B cell (primary cell): ENCODE results near the gene ETAA1. TPM values are rescaled to one million over a fixed set of nuclear protein-coding genes. Genes with fewer than 3 reads are reported as not detected.

Source experiments
- ATAC-seq: fragments of 200-7000 bp; cut with Tn5 transposase; one replicate; pipeline ENCODE4 v1.10.0; 2021; ENCODE audit warnings: low read depth, mild to moderate bottlenecking, moderate number of reproducible peaks, moderate library complexity
- CTCF ChIA-PET: fragments of 350-600 bp; sonication (Branson Sonifier 250); formaldehyde crosslinking; loops from one replicate; lab custom pipeline; 2021; ENCODE audit warnings: antibody characterized with exemption, inconsistent platforms; lab: Charles Lee
- POLR2A ChIA-PET: fragments of 350-600 bp; sonication (Branson Sonifier 250); formaldehyde crosslinking; loops from one replicate; lab custom pipeline; 2021; ENCODE audit warnings: antibody characterized with exemption; lab: Charles Lee
- DNase-seq: peaks from one replicate; pipeline ENCODE4 v3.0.0; 2013
- H2AFZ ChIP-seq: 2 replicates; pipeline ENCODE4 v1.6.1; 2012; ENCODE audit warnings: mild to moderate bottlenecking, low read depth, low read length; ENCODE audit not compliant: insufficient read depth, poor library complexity, severe bottlenecking
- H3K27ac ChIP-seq, 2 donors: 1 replicate in 1 of 2; 2 replicates in 1 of 2; pipeline ENCODE4 v1.5.1; 2012 to 2013; ENCODE audit warnings: low read length in 2 of 2, mild to moderate bottlenecking in 2 of 2, moderate library complexity in 1 of 2
- H3K27me3 ChIP-seq, 4 experiments: fragments of 200-600 bp in 1 of 4; sonication (generic) in 1 of 4; replicated peaks in 1 of 4; 1 replicate in 2 of 4; 2 replicates in 2 of 4; pipeline versions ENCODE4 v1.6.1 to v1.7.0; 2013 to 2016; ENCODE audit warnings: low read length in 3 of 4, mild to moderate bottlenecking in 2 of 4, mixed read lengths in 1 of 4, moderate library complexity in 1 of 4; ENCODE audit not compliant: insufficient read depth in 4 of 4, control insufficient read depth in 3 of 4; ENCODE audit errors: control extremely low read depth in 1 of 4
- H3K36me3 ChIP-seq, 2 experiments: replicated peaks in 1 of 2; 1 replicate in 1 of 2; 2 replicates in 1 of 2; pipeline versions ENCODE4 v1.6.1 to v1.7.1; 2013; ENCODE audit warnings: low read length in 1 of 2; ENCODE audit not compliant: insufficient read depth in 2 of 2, control insufficient read depth in 1 of 2; ENCODE audit errors: control extremely low read depth in 1 of 2, extremely low read depth in 1 of 2
- H3K4me1 ChIP-seq, 2 donors: fragments of 200-600 bp in 1 of 2; sonication (generic) in 1 of 2; 1 replicate in 1 of 2; 2 replicates in 1 of 2; pipeline versions ENCODE4 v1.5.1 to v1.6.1; 2013 to 2017; ENCODE audit warnings: low read length in 2 of 2; ENCODE audit not compliant: control insufficient read depth in 2 of 2, insufficient read depth in 2 of 2
- H3K4me2 ChIP-seq: replicated peaks from 2 replicates; pipeline ENCODE3; 2012; ENCODE audit warnings: mild to moderate bottlenecking, low read depth, low read length; ENCODE audit not compliant: poor library complexity, severe bottlenecking
- H3K4me3 ChIP-seq, 5 experiments: fragments of 200-600 bp in 1 of 5; sonication (generic) in 1 of 5; 1 replicate in 3 of 5; 2 replicates in 2 of 5; pipeline versions ENCODE4 v1.5.1 to v1.7.0; 2011 to 2016; ENCODE audit warnings: low read length in 4 of 5, mild to moderate bottlenecking in 4 of 5, low read depth in 2 of 5, control low read depth in 1 of 5, moderate library complexity in 1 of 5; ENCODE audit not compliant: insufficient read depth in 1 of 5; ENCODE audit errors: control extremely low read depth in 1 of 5, extremely low read depth in 1 of 5
- H3K79me2 ChIP-seq: fragments of 200-600 bp; sonication (generic); one replicate; pipeline ENCODE4 v1.6.0; 2016; ENCODE audit warnings: low read length; ENCODE audit not compliant: control insufficient read depth, insufficient read depth
- H3K9ac ChIP-seq: fragments of 200-600 bp; sonication (generic); 2 replicates; pipeline ENCODE4 v1.6.1; 2017; ENCODE audit warnings: mild to moderate bottlenecking, low read length, moderate library complexity
- H3K9me3 ChIP-seq, 3 donors: one replicate each; pipeline versions ENCODE4 v1.6.1 to v1.7.1; 2013; ENCODE audit warnings: low read length in 2 of 3; ENCODE audit not compliant: control insufficient read depth in 2 of 3, insufficient read depth in 1 of 3; ENCODE audit errors: control extremely low read depth in 1 of 3
- H4K20me1 ChIP-seq: 2 replicates; pipeline ENCODE4 v1.6.0; 2012; ENCODE audit warnings: mild to moderate bottlenecking, low read length; ENCODE audit not compliant: insufficient read depth, control insufficient read depth, poor library complexity, severe bottlenecking
- H3K27ac Mint-ChIP-seq: one replicate; pipeline ENCODE4 v1.8.0; 2021; ENCODE audit warnings: mixed read lengths
- H3K27me3 Mint-ChIP-seq: one replicate; pipeline ENCODE4 v1.8.0; 2021; ENCODE audit warnings: mixed read lengths
- H3K4me1 Mint-ChIP-seq: one replicate; pipeline ENCODE4 v1.8.0; 2021; ENCODE audit warnings: mixed read lengths
- H3K4me3 Mint-ChIP-seq: one replicate; pipeline ENCODE4 v1.8.0; 2021; ENCODE audit warnings: mixed read lengths
- H3K9me3 Mint-ChIP-seq: one replicate; pipeline ENCODE4 v1.8.0; 2022; ENCODE audit warnings: mixed read lengths; ENCODE audit not compliant: insufficient read depth
- EZH2 ChIP-seq: IDR thresholded peaks from 2 replicates; pipeline ENCODE4 v1.6.1; 2012; ENCODE audit warnings: borderline replicate concordance, low read depth, mild to moderate bottlenecking, moderate library complexity, low read length; ENCODE audit not compliant: insufficient read depth, poor library complexity, severe bottlenecking
- WGBS: methylation state at CpG from one replicate; pipeline ENCODE4 v1.1.5; 2013; ENCODE audit warnings: missing lambda C conversion rate; ENCODE audit not compliant: insufficient coverage; 5-methylcytosine and 5-hydroxymethylcytosine counted together
- intact Hi-C: fragments of 100-400 bp; cut with micrococcal nuclease; formaldehyde crosslinking; loops from one replicate; pipeline ENCODE4 v1.10.0; 2022
- polyA minus RNA-seq: library from RNA; depleted of rRNA, polyadenylated mRNA; stranded (reverse); fragments of >200 nt; gene quantifications from 2 replicates; pipeline ENCODE4 v1.2.3, GENCODE V29; 2012
- polyA plus RNA-seq: library from polyadenylated mRNA; depleted of rRNA; stranded (reverse); fragments of >200 nt; gene quantifications from 2 replicates; pipeline ENCODE4 v1.2.3, GENCODE V29; 2012
- total RNA-seq, 2 donors: library from RNA; stranded (reverse); fragments of 120-200 nt in 1 of 2; gene quantifications; 1 replicate in 1 of 2; 2 replicates in 1 of 2; pipeline versions ENCODE4 v1.2.3 to v1.2.4, GENCODE V29; 2013 to 2022
- TF ChIP-seq, protein P1 (sequence below): fragments of 200-600 bp; IDR thresholded peaks from one replicate; pipeline ENCODE4 v1.8.0; 2022; ENCODE audit warnings: antibody characterized with exemption, mild to moderate bottlenecking

ETAA1 gene
- total RNA-seq (14.8 and 15.3 TPM in 2 replicates), polyA plus RNA-seq (6.2 and 8.3 TPM in 2 replicates), polyA minus RNA-seq (5.8 and 6.2 TPM in 2 replicates)
- total RNA-seq (2013): 21.1 TPM

DNA sequence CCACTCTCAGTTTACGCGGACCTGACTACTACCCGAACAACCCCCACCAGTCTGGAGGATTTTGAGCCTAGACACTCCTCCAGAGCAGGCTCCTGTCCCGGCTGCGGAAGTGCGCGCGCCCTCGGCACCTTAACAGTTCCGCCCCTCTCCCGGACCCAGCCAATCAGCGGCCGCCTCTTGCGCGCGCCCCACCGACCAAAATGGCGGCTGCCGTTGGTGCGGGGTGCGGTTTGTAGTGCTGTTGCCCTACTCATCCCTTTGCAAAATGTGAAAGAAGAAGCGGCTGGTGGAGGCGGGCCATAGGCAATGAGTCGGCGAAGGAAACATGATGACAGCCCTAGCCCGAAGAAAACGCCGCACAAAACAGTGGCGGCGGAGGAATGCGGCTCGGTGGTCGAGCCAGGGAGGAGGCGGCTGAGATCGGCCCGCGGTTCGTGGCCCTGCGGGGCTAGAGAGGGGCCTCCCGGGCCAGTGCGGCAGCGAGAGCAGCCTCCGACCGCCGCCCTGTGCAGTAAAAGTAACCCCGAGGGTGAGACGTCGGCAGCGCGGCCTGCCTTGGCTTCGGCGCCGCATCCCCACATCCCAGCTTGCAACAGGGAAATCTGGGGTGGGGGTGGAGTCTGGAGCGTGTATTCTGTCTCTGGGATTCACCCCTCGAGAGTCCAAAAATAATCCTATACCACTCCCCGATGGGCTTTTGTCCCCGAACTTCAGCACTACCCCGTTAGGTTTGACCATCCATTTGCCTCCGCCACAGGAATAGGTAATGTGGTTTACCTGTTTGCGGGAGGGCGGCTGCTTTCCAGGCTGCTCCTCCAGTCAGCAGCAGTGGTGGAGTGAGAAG, at the start of gene ETAA1:
Gene ETAA1 (plus strand): TSS at position 191 of the 844 bp plus-strand sequence. CDS start 116 bp downstream, at position 307.
- CTCF ChIA-PET: no interaction called here
- peak; percentile 99 for ATAC-seq
- Histone ChIP-seq H3K79me2 (peaks cover 4% of the 10 kb centered on the region), H2AFZ (peak within 1 kb of the TSS; percentile 94), H4K20me1 (no peaks in the 10 kb centered on the region), H3K27ac (peak within 1 kb of the TSS; percentile 84 to 88), H3K36me3 (no peaks in the 10 kb centered on the region), H3K4me1 (peaks cover 0 to 4% of the 10 kb centered on the region in 2 donors), H3K9ac (peak within 1 kb of the TSS; percentile 72), H3K27me3 (no peaks in the 10 kb centered on the region), H3K4me2 (peak within 1 kb of the TSS; percentile 80), H3K9me3 (no peaks in the 10 kb centered on the region), H3K4me3 (peak within 1 kb of the TSS; percentile 58 to 89 (median 78))
- no peak for TF ChIP-seq EZH2
- TF ChIP-seq, protein P1, sequence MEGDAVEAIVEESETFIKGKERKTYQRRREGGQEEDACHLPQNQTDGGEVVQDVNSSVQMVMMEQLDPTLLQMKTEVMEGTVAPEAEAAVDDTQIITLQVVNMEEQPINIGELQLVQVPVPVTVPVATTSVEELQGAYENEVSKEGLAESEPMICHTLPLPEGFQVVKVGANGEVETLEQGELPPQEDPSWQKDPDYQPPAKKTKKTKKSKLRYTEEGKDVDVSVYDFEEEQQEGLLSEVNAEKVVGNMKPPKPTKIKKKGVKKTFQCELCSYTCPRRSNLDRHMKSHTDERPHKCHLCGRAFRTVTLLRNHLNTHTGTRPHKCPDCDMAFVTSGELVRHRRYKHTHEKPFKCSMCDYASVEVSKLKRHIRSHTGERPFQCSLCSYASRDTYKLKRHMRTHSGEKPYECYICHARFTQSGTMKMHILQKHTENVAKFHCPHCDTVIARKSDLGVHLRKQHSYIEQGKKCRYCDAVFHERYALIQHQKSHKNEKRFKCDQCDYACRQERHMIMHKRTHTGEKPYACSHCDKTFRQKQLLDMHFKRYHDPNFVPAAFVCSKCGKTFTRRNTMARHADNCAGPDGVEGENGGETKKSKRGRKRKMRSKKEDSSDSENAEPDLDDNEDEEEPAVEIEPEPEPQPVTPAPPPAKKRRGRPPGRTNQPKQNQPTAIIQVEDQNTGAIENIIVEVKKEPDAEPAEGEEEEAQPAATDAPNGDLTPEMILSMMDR: no peak
- intact Hi-C loops: no loop called here
- Mint-ChIP-seq H3K27ac (peak within 1 kb of the TSS; percentile 96), H3K4me3 (peak within 1 kb of the TSS; percentile 96), H3K4me1 (peaks cover 15% of the 10 kb centered on the region), H3K9me3 (no peaks in the 10 kb centered on the region), H3K27me3 (no peaks in the 10 kb centered on the region)
- POLR2A ChIA-PET: no interaction called here
- WGBS: under 1% methylated on average over 46 of the region's 61 CpGs
- DNase-seq: peak; percentile 95

DNA sequence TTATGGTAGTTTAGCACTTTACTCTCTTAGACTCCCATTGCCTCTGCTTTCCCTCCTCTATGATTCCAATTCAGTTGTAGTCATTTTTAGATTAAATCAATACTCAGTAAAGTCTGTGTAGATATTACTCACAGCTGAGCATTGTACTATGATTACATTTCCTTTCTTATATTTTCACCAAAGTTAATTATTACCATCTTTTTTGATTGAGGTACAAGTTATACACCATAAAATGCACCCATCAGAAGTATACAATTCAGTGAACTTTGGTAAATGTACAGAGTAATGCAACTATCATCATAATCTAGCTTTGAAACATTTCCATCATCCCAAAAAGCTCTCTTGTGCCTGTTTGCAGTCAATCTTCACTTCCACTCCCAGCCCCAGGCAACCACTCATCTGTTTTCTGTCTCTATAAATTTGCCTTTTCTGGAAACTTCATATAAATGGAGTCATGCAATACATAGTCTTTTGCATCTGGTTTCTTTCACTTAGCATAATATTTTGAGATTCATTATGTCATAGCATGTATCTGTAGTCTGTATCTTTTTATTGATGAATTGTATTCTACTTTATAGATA, 30.2 kb upstream of the ETAA1 start:
- POLR2A ChIA-PET: no interaction called here

More for the DNA sequence above, 30.2 kb upstream of the ETAA1 start:
- intact Hi-C loops: no loop called here
- Histone ChIP-seq H3K9me3 (peaks cover 0 to 1% (median 0%) of the 10 kb centered on the region in 3 donors), H3K79me2 (no peaks in the 10 kb centered on the region), H3K4me2 (no peak overlapping the region), H4K20me1 (no peaks in the 10 kb centered on the region), H3K9ac (no peak overlapping the region), H3K27ac (no peak overlapping the region), H3K27me3 (no peaks in the 10 kb centered on the region), H3K36me3 (no peaks in the 10 kb centered on the region), H2AFZ (no peak overlapping the region), H3K4me3 (no peak overlapping the region), H3K4me1 (no peaks in the 10 kb centered on the region)
- H3K27me3 Mint-ChIP-seq: peaks cover 5% of the 10 kb centered on the region
- no peak overlapping the region for H3K4me3 Mint-ChIP-seq
- no peaks in the 10 kb centered on the region for H3K4me1 Mint-ChIP-seq
- peaks cover 3% of the 10 kb centered on the region for H3K9me3 Mint-ChIP-seq
- no peak overlapping the region for H3K27ac Mint-ChIP-seq
- no peak for TF ChIP-seq EZH2
- TF ChIP-seq, protein P1: no peak
- CTCF ChIA-PET: interaction anchor here (0.7 kb wide), 1 partner anchor 279 kb away, joined by 5 read pairs; no protein-coding TSS in a partner anchor
- DNase-seq (no peak), ATAC-seq (no peak)
